ENCODE measurements around the gene ATP6V0A1.
"Not testable (repeated sequence)": the region's sequence is repeated elsewhere in the genome, so short reads cannot be mapped to it uniquely, and the experiment has no call there.

DNA sequence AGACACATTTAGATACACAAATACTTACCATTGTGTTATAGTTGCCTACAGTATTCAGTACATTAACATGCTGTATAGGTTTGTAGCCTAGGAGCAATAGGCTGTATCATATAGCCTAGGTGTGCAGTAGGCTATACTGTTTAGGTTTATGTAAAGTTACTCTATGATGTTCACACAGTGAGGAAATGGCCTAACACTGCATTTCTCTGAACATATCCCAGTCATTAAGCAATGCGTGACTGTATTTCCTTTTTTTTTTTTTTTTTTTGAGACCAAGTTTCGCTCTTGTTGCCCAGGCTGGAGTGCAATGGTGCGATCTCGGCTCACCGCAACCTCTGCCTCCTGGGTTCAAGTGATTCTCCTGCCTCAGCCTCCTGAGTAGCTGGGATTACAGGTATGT, 40.7 kb upstream of the ATP6V0A1 start:
- TF ChIP-seq FOXK2 (IDR thresholded peaks at IDR 0.05), result not testable (repeated sequence)
- TF ChIP-seq, protein P1, sequence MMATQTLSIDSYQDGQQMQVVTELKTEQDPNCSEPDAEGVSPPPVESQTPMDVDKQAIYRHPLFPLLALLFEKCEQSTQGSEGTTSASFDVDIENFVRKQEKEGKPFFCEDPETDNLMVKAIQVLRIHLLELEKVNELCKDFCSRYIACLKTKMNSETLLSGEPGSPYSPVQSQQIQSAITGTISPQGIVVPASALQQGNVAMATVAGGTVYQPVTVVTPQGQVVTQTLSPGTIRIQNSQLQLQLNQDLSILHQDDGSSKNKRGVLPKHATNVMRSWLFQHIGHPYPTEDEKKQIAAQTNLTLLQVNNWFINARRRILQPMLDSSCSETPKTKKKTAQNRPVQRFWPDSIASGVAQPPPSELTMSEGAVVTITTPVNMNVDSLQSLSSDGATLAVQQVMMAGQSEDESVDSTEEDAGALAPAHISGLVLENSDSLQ (IDR thresholded peaks at IDR 0.05), result not testable (repeated sequence)

All from HEK293T (cell line).